ENCODE measurements around the gene KRTAP16-1.

The KRTAP16-1 gene

GRCh38 chr17:41331606-41332005 is 22.5 kb upstream of the KRTAP16-1 start:
- no peak for DNase-seq

GRCh38 chr17:41329279-41329948 is 20.3 kb upstream of the KRTAP16-1 start:
- DNase-seq: peak; percentile 18

- DNase-seq: no peak
Measured at GRCh38 chr17:41328207-41328606, 19.1 kb upstream of the KRTAP16-1 start.

- no peak for DNase-seq
Measured at GRCh38 chr17:41327411-41328120, 18.5 kb upstream of the KRTAP16-1 start.

- no peak for DNase-seq
Measured at GRCh38 chr17:41326173-41327145, 17.4 kb upstream of the KRTAP16-1 start.

GRCh38 chr17:41325611-41326010 is 16.5 kb upstream of the KRTAP16-1 start:
- DNase-seq: no peak

- no peak for DNase-seq
Measured at GRCh38 chr17:41325126-41325525, 16.0 kb upstream of the KRTAP16-1 start.

GRCh38 chr17:41324180-41325075 is 15.3 kb upstream of the KRTAP16-1 start:
- DNase-seq: peak; percentile 33

GRCh38 chr17:41322903-41323895 is 14.1 kb upstream of the KRTAP16-1 start:
- DNase-seq: no peak

GRCh38 chr17:41322094-41322902 is 13.2 kb upstream of the KRTAP16-1 start:
- DNase-seq: no peak

GRCh38 chr17:41318231-41318630 is 9.1 kb upstream of the KRTAP16-1 start:
- DNase-seq: no peak

- DNase-seq: peak; percentile 38
Measured at GRCh38 chr17:41315814-41316445, 6.8 kb upstream of the KRTAP16-1 start.

GRCh38 chr17:41315204-41315794 is 6.2 kb upstream of the KRTAP16-1 start, which contains the start of gene KRTAP17-1:
KRTAP17-1 (minus strand) TSS chr17:41315710; CDS start chr17:41315650, 60 bp downstream.
- peak; percentile 38 for DNase-seq

GRCh38 chr17:41311111-41311510 is 2.0 kb upstream of the KRTAP16-1 start:
- DNase-seq: no peak

- DNase-seq: no peak
Measured at GRCh38 chr17:41308251-41308917, 725 bp downstream of the KRTAP16-1 start.

- DNase-seq: no peak
Measured at GRCh38 chr17:41307647-41308046, 1.5 kb downstream of the KRTAP16-1 start.

GRCh38 chr17:41304091-41304490 is 5.0 kb downstream of the KRTAP16-1 start:
- DNase-seq: no peak

GRCh38 chr17:41302981-41303380 is 6.1 kb downstream of the KRTAP16-1 start:
- DNase-seq: no peak

All from right kidney (tissue), 1 donor.